ENCODE results near the gene CTSH.
"Not testable (repeated sequence)": the region's sequence is repeated elsewhere in the genome, so short reads cannot be mapped to it uniquely, and the experiment has no call there.

CTSH gene

GRCh38 chr15:78934655-78935023 is 10.2 kb downstream of the CTSH start:
- no peak for FAIRE-seq
- TF ChIP-seq TAF1 (IDR thresholded peaks at IDR 0.05; ENCODE audit: borderline replicate concordance, low read depth, low read length) = no peak
- no peak for DNase-seq (ENCODE audit: insufficient read length)

GRCh38 chr15:78933823-78934654 is 10.8 kb downstream of the CTSH start:
- DNase-seq (ENCODE audit: insufficient read length) = no peak
- no peak for FAIRE-seq
- TF ChIP-seq POLR2AphosphoS5 (IDR thresholded peaks at IDR 0.05; ENCODE audit: low read depth, low read length) = no peak
- TF ChIP-seq TAF1 (IDR thresholded peaks at IDR 0.05; ENCODE audit: borderline replicate concordance, low read depth, low read length) = no peak
- no peak for TF ChIP-seq POLR2A (IDR thresholded peaks at IDR 0.05; ENCODE audit: low read depth, low read length)

- no peak for FAIRE-seq
- no peak for DNase-seq (ENCODE audit: insufficient read length)
- TF ChIP-seq TAF1 (IDR thresholded peaks at IDR 0.05; ENCODE audit: borderline replicate concordance, low read depth, low read length) (no peak), POLR2A (IDR thresholded peaks at IDR 0.05; ENCODE audit: low read depth, low read length) (no peak), POLR2AphosphoS5 (IDR thresholded peaks at IDR 0.05; ENCODE audit: low read depth, low read length) (no peak)
Observed at GRCh38 chr15:78933187-78933822, 11.5 kb downstream of the CTSH start.

- TF ChIP-seq POLR2A (IDR thresholded peaks at IDR 0.05; ENCODE audit: low read depth, low read length) (no peak), POLR2AphosphoS5 (IDR thresholded peaks at IDR 0.05; ENCODE audit: low read depth, low read length) (peak; percentile 1; the same call in 1 of the 2 replicates)
- DNase-seq (ENCODE audit: insufficient read length) (no peak), FAIRE-seq (peak; percentile 5)
Observed at GRCh38 chr15:78932258-78932808, 12.5 kb downstream of the CTSH start.

- no peak for DNase-seq (ENCODE audit: insufficient read length)
- TF ChIP-seq TAF1 (IDR thresholded peaks at IDR 0.05; ENCODE audit: borderline replicate concordance, low read depth, low read length) (no peak), POLR2A (IDR thresholded peaks at IDR 0.05; ENCODE audit: low read depth, low read length) (no peak; the same call in 1 of the 2 replicates), POLR2AphosphoS5 (IDR thresholded peaks at IDR 0.05; ENCODE audit: low read depth, low read length) (no peak; the same call in 1 of the 2 replicates)
- FAIRE-seq = no peak
Observed at GRCh38 chr15:78931439-78932257, 13.2 kb downstream of the CTSH start.

GRCh38 chr15:78930577-78931388 is 14.1 kb downstream of the CTSH start:
- FAIRE-seq (no peak), DNase-seq (ENCODE audit: insufficient read length) (no peak)
- no peak for TF ChIP-seq POLR2AphosphoS5 (IDR thresholded peaks at IDR 0.05; ENCODE audit: low read depth, low read length)
- TF ChIP-seq POLR2A (IDR thresholded peaks at IDR 0.05; ENCODE audit: low read depth, low read length) = peak; percentile 32; the same call in 1 of the 2 replicates

- DNase-seq (ENCODE audit: insufficient read length) (no peak), FAIRE-seq (no peak)
- TF ChIP-seq TAF1 (IDR thresholded peaks at IDR 0.05; ENCODE audit: borderline replicate concordance, low read depth, low read length) (no peak), POLR2AphosphoS5 (IDR thresholded peaks at IDR 0.05; ENCODE audit: low read depth, low read length) (no peak), POLR2A (IDR thresholded peaks at IDR 0.05; ENCODE audit: low read depth, low read length) (0 out of 2 replicates have a peak, but pooled peaks have one; percentile 40)
Observed at GRCh38 chr15:78929536-78930264, 15.1 kb downstream of the CTSH start.

- FAIRE-seq = no peak
- no peak for TF ChIP-seq POLR2AphosphoS5 (IDR thresholded peaks at IDR 0.05; ENCODE audit: low read depth, low read length)
- no peak for TF ChIP-seq TAF1 (IDR thresholded peaks at IDR 0.05; ENCODE audit: borderline replicate concordance, low read depth, low read length)
- TF ChIP-seq POLR2A (IDR thresholded peaks at IDR 0.05; ENCODE audit: low read depth, low read length) = no peak
- DNase-seq (ENCODE audit: insufficient read length) = no peak
Observed at GRCh38 chr15:78928616-78929093, 16.2 kb downstream of the CTSH start.

- not testable (repeated sequence) for DNase-seq (ENCODE audit: insufficient read length); FAIRE-seq
Observed at GRCh38 chr15:78928176-78928575, 16.7 kb downstream of the CTSH start.

- DNase-seq (ENCODE audit: insufficient read length) = no peak
- TF ChIP-seq POLR2AphosphoS5 (IDR thresholded peaks at IDR 0.05; ENCODE audit: low read depth, low read length) (no peak), POLR2A (IDR thresholded peaks at IDR 0.05; ENCODE audit: low read depth, low read length) (no peak), TAF1 (IDR thresholded peaks at IDR 0.05; ENCODE audit: borderline replicate concordance, low read depth, low read length) (no peak)
- no peak for FAIRE-seq
Observed at GRCh38 chr15:78927077-78927790, 17.6 kb downstream of the CTSH start.
